Mammary epithelial cell (primary cell): ENCODE measurements around the gene OR6C6.

Experiments
- CTCF ChIP-seq, 2 donors: IDR thresholded peaks in 1 of 2; conservative IDR thresholded peaks in 1 of 2; 2 replicates each; pipeline ENCODE4 v1.5.1; 2011 to 2012; ENCODE audit warnings: inconsistent platforms in 2 of 2, low read length in 2 of 2, mild to moderate bottlenecking in 2 of 2, control low read depth in 1 of 2, low read depth in 1 of 2; ENCODE audit not compliant: insufficient read depth in 1 of 2; ENCODE audit errors: extremely low read depth in 1 of 2
- EZH2 ChIP-seq: IDR thresholded peaks from 2 replicates; pipeline ENCODE4 v1.6.1; 2012; ENCODE audit warnings: low read length, inconsistent platforms, borderline replicate concordance

DNA sequence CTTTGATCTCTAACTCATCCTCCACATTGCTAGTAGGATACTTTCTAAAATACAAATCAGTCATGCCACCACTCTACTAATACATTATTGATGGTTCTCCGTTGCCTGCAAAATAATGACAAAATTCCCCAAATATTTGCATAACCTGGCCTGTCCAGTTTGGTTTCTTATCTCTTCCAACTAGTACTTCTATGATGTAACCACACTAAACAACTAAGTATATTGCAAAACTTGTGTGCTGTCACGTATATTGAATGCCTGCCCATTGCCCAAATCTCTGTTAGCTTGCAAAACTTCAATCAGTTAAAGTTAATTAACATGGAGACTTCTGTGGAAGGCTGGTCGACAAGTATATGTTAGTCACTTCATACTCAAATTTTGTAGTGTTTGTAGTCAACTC is 45.4 kb downstream of the OR6C6 start:
- no peak for TF ChIP-seq CTCF (conservative IDR thresholded peaks at IDR 0.05 in 1 of 2, IDR thresholded peaks at IDR 0.05 in 1 of 2; ENCODE audit: extremely low read depth in 1 of 2, insufficient read depth in 1 of 2, low read depth in 1 of 2, low read length in 2 of 2)
- no peak for TF ChIP-seq EZH2
